GM10266 (cell line): Measurements from ENCODE around the gene CNTN5.

Experiments
- DNase-seq: peaks from one replicate; pipeline ENCODE4 v3.0.0; 2012; ENCODE audit errors: extremely low spot score
- TF ChIP-seq, protein P1 (sequence below): IDR thresholded peaks from 2 replicates; pipeline ENCODE4 v1.5.1; 2012; ENCODE audit warnings: mild to moderate bottlenecking, low read depth; ENCODE audit not compliant: control insufficient read depth, insufficient read depth; ENCODE audit errors: missing control alignments

The CNTN5 gene

DNA sequence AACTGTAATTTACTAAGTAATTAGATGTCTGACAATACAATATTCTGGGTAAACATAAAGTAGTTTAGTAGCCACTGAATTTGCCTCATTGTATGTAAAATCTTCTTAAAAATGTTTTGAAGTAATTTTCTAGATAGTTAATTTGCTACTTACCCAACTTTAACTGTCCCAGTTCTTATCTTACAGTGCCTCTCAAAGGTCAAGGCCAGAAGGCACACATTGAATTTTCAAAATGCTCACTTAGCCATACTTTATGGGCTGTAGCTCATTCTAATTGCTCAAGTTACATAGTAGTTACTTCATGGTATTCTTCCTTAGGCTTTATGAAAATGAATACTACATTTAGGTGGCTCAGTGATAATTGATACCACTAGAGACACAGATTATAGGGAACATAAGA lies 666.6 kb downstream of the CNTN5 start:
- DNase-seq, result no peak
- TF ChIP-seq, protein P1, sequence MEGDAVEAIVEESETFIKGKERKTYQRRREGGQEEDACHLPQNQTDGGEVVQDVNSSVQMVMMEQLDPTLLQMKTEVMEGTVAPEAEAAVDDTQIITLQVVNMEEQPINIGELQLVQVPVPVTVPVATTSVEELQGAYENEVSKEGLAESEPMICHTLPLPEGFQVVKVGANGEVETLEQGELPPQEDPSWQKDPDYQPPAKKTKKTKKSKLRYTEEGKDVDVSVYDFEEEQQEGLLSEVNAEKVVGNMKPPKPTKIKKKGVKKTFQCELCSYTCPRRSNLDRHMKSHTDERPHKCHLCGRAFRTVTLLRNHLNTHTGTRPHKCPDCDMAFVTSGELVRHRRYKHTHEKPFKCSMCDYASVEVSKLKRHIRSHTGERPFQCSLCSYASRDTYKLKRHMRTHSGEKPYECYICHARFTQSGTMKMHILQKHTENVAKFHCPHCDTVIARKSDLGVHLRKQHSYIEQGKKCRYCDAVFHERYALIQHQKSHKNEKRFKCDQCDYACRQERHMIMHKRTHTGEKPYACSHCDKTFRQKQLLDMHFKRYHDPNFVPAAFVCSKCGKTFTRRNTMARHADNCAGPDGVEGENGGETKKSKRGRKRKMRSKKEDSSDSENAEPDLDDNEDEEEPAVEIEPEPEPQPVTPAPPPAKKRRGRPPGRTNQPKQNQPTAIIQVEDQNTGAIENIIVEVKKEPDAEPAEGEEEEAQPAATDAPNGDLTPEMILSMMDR, result peak; percentile 20

DNA sequence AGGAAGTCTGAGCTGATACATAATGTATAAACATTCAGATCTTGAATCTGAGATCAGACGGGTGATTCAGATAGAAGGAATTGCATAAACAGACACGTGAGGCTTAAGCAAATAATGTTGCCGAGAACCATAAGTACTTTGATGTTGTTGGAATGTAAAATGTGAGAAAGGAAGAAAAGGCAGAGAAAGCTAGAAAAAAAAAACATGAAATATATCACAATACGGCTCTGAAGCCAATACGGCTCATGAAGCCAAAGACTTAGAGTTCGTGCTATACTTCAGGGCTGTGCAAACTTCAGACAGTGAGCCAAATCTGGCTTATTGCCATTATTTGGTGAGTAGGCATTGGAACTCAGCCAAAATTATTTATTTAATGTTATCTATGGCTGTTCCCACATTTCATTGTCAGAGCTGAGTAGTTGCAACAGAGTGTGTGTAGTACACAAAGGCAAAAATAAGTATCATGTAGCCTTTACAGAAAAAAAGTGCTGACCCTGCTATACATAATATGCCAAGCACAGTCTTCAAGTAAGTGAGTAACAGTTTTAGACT lies 673.3 kb downstream of the CNTN5 start:
- DNase-seq, result no peak

DNA sequence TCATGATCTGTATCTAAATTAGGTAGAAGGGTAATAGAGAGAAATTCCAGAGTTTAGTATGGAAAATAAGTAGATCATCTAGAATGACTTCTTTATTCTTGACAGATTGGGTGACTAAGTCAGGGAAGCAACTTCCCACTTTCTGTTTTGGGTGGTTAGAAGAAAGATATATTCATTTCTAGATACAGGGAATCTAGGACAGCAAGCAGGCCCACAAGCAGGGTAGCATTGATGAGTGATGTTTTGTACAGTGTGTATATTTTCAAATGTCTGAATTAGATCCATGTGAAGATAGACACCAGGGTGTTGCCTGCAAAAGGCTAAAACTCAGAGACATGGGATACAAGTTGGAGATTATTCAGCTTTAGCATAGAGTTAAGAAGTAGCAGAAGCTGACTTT lies 674.4 kb downstream of the CNTN5 start:
- TF ChIP-seq, protein P1, result no peak
- no peak for DNase-seq

More for the DNA sequence above, 673.3 kb downstream of the CNTN5 start:
- TF ChIP-seq, protein P1, result no peak

- TF ChIP-seq, protein P1, result no peak
- no peak for DNase-seq
Observed at GRCh38 chr11:99706848-99707247, 686.1 kb downstream of the CNTN5 start.

DNA sequence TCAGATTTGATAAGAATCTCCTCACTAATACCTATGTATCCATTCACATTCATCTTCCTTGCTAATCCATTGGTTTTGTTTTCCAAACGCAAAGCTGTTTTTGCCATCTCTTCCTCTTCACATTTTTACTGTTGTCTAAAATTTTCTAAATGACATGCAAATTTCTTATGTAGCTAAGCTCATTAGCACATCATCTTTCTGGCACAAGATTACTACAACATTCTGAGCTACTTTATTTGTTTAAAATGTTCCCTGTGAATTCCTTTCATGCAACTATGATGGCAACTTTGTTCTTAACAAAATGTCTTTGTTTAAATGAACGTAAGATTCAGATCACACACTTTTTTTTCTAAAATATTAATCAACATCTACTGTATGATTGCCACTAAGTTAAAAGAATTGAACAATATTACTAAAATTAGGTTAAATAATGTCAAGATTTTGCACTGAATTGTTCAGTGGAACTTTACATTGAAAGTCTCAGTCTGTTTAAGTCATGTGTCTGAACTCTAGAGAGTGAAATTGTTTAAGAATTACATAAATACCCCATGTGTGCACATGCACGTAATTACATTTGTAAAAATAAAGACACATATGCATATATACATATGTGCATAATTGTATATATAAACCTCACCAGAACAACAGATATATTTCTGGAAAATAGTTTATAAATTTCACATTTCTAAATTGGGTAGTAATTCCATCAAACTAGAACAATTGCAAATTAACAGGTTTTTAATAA lies 688.4 kb downstream of the CNTN5 start:
- TF ChIP-seq, protein P1, result no peak
- no peak for DNase-seq

- TF ChIP-seq, protein P1, result no peak
- no peak for DNase-seq
Observed at GRCh38 chr11:99716302-99716701, 695.6 kb downstream of the CNTN5 start.

GRCh38 chr11:99718291-99718690 lies 697.5 kb downstream of the CNTN5 start:
- no peak for DNase-seq
- TF ChIP-seq, protein P1, result no peak
